Cardiac atrium fibroblast (primary cell): ENCODE measurements around the gene NPL. TPM values are rescaled to one million over a fixed set of nuclear protein-coding genes. Genes with fewer than 3 reads are reported as not detected.

Experiments
- total RNA-seq: library from RNA; depleted of rRNA; stranded (reverse); fragments of >200 nt; gene quantifications from 2 replicates; pipeline ENCODE4 v1.2.3, GENCODE V29; 2015

The NPL gene, protein sequence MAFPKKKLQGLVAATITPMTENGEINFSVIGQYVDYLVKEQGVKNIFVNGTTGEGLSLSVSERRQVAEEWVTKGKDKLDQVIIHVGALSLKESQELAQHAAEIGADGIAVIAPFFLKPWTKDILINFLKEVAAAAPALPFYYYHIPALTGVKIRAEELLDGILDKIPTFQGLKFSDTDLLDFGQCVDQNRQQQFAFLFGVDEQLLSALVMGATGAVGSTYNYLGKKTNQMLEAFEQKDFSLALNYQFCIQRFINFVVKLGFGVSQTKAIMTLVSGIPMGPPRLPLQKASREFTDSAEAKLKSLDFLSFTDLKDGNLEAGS
- 2.2 and 2.8 TPM in 2 replicates for total RNA-seq

DNA sequence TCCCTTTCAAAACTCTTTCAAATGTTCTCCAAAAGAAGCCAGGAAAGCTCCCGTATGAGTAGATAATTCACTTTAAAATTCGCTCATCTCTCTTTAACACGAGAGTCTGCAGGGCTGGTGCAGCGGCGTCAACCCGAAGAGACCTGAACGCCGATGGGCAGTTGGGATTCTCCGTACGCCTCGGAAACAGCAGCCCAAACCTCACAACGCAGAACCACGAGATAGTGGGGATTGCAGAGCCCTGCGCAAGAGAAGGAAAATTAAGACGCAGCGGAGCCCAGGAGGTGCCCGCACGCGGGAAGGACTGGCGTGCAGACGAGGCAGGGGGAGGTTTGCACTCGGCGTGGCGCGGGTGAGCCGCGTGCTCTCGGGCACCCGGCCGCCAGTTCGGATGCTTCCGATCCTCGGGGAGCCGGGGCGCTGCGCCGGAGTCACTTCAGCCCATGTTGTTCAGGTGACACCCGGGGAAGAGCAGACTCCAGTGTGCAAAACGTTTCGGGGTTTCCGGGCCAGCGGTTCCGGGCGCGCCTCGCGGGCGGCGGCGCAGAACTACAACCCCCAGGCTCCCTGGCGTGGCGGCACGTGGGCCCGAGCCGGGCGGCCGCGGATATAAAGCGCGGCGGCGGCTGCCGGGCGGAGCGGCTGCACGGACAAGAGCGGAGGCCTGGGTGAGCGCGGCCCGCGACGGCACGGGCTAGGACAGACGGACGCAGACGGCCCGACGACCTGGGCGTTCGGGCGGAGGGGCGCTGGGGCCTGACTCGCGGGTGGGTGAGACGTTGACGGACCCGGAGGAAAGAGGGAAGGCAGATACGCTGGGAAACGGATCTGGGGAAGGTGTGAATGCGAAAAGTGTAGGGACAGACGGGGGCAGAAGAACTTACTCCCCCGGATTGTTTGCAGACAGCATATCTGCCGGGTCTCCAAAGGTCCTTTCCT is at the start of gene NPL:
Gene NPL, plus strand, starts transcription at position 636 of the 939 bp plus-strand sequence. CDS start 4,599 bp downstream, outside the sequence.

GRCh38 chr1:182839209-182840066 is 49.9 kb downstream of the NPL start, which contains the start of gene DHX9:
Gene DHX9 (plus strand): TSS chr1:182839347. CDS start chr1:182842567, 3,220 bp downstream.

Other genes with a start within 250 kb of the NPL start
- gene RNASEL, start 200.5 kb upstream of the NPL start, total RNA-seq: 9.9 and 12.2 TPM in 2 replicates
- 0.16 and 0.18 TPM in 2 replicates for gene RGS16, start 185.4 kb upstream of the NPL start, total RNA-seq
- gene RGS8, start 105.2 kb upstream of the NPL start, total RNA-seq: not detected in 2 replicates
- gene DHX9, start 49.6 kb downstream of the NPL start, total RNA-seq: 67.2 and 99.1 TPM in 2 replicates
- gene SHCBP1L, start 163.4 kb downstream of the NPL start, total RNA-seq: not detected in 2 replicates
- 1,085 and 1,111 TPM in 2 replicates for gene LAMC1, start 233.6 kb downstream of the NPL start, total RNA-seq